Measurements from ENCODE around the gene CD58. TPM values are rescaled to one million over a fixed set of nuclear protein-coding genes. Genes with fewer than 3 reads are reported as not detected.

Gene CD58
- polyA plus RNA-seq, 1 of the 3 experiments (the other 2 are of a cell fraction) = 18.1 TPM

DNA sequence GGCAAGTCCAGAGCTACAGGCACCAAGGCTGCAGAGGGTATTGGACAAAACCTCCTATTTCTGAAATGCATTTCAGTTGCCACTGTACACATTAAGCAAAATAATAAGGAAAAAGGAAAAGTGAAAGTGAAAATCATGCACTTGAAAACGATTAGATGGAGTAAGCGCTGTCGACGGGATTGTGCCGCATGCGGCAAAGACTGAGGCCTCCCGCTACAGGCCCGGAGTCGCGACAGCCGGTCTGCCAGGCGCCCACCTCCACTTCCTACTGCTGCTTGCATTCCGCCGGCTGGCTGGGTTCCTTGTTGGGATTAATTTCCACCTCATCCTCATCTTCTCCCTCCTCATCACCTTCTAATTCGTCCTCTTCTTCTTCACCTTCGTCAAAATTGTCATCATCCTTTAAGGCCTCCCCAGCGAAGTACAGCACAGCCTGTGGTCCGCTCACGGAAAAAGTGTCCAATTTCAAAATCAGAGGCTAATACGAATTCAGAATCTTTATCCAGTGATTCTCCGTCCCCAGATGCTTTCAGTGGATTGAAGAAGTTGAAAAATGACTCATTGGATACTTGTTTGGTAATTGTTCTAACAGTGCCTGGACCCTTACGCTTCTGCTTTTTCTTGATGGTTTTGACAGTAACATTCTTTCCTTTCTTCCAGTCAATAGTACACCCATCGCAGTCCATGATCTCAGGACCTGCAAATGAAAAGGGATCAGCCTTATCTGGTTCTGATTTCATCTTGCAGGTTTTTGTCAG, 38.0 kb downstream of the CD58 start (continued):
- TF ChIP-seq, protein P1, sequence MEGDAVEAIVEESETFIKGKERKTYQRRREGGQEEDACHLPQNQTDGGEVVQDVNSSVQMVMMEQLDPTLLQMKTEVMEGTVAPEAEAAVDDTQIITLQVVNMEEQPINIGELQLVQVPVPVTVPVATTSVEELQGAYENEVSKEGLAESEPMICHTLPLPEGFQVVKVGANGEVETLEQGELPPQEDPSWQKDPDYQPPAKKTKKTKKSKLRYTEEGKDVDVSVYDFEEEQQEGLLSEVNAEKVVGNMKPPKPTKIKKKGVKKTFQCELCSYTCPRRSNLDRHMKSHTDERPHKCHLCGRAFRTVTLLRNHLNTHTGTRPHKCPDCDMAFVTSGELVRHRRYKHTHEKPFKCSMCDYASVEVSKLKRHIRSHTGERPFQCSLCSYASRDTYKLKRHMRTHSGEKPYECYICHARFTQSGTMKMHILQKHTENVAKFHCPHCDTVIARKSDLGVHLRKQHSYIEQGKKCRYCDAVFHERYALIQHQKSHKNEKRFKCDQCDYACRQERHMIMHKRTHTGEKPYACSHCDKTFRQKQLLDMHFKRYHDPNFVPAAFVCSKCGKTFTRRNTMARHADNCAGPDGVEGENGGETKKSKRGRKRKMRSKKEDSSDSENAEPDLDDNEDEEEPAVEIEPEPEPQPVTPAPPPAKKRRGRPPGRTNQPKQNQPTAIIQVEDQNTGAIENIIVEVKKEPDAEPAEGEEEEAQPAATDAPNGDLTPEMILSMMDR (IDR thresholded peaks at IDR 0.05) = no peak
- TF ChIP-seq MXI1 (IDR thresholded peaks at IDR 0.05; ENCODE audit: low read depth, low read length) (no peak), TEAD4 (IDR thresholded peaks at IDR 0.05; ENCODE audit: borderline replicate concordance, insufficient read depth) (no peak), FOSL2 (IDR thresholded peaks at IDR 0.05; ENCODE audit: borderline replicate concordance, low read depth) (no peak), JUND (IDR thresholded peaks at IDR 0.05) (no peak), MEF2A (IDR thresholded peaks at IDR 0.05; ENCODE audit: borderline replicate concordance, low read depth) (no peak), FOXJ3 (CRISPR knock-in tag; IDR thresholded peaks at IDR 0.05) (no peak)

DNA sequence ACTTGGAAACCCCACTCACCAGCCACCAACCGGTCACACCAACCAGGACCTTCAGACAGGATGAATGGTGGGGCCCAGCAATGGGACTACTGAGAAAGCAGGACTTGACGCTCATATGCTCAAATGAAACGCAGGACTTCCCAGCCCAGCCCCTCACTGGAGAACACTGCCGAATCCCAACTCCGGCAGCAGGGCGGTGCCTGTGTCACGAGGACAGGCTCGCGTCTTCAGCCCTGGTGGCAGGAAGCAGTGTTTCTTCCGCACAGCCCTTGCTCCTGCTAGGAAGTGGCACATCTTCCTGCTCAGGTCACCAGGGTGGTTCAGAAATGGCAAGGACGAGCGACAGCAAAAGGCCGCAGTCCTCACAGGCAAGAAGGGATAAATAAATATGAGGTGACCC, 38.9 kb downstream of the CD58 start:
- no peak overlapping the region for H3K27ac ChIP-seq (ENCODE audit: low read depth in 2 of 2, low read length in 1 of 2)
- H2AFZ ChIP-seq (ENCODE audit: low read depth) = no peak overlapping the region
- peaks cover 7 to 12% of the 10 kb centered on the region in 2 experiments for H3K36me3 ChIP-seq (replicated peaks in 1 of 2; ENCODE audit: control insufficient read depth in 1 of 2, insufficient read depth in 2 of 2, low read length in 1 of 2)
- no peaks in the 10 kb centered on the region for H3K4me1 ChIP-seq (ENCODE audit: control insufficient read depth in 1 of 2, insufficient read depth in 2 of 2, low read depth in 1 of 2, low read length in 1 of 2)
- H3K9ac ChIP-seq = no peak overlapping the region
- no peaks in the 10 kb centered on the region for H3K9me2 ChIP-seq
- no peaks in the 10 kb centered on the region for H4K20me1 ChIP-seq (ENCODE audit: insufficient read depth)
- H3K4me2 ChIP-seq = no peak overlapping the region
- H3K4me3 ChIP-seq (ENCODE audit: low read depth in 2 of 2, low read length in 1 of 2) = no peak overlapping the region
- 98% methylated on average over 5 of the region's 13 CpGs for WGBS (ENCODE audit: low lambda C conversion rate)
- H3K27me3 ChIP-seq (ENCODE audit: insufficient read depth) = no peaks in the 10 kb centered on the region
- TF ChIP-seq ELF1 (IDR thresholded peaks at IDR 0.05) (no peak), RCOR1 (IDR thresholded peaks at IDR 0.05; ENCODE audit: low read length) (no peak), SMC3 (IDR thresholded peaks at IDR 0.05; ENCODE audit: low read depth, low read length) (no peak), TEAD4 (IDR thresholded peaks at IDR 0.05; ENCODE audit: borderline replicate concordance, insufficient read depth) (no peak), TAF1 (IDR thresholded peaks at IDR 0.05; ENCODE audit: borderline replicate concordance, low read depth, low read length) (no peak)
- TF ChIP-seq, protein P1 (IDR thresholded peaks at IDR 0.05) = no peak
- TF ChIP-seq, protein P2, sequence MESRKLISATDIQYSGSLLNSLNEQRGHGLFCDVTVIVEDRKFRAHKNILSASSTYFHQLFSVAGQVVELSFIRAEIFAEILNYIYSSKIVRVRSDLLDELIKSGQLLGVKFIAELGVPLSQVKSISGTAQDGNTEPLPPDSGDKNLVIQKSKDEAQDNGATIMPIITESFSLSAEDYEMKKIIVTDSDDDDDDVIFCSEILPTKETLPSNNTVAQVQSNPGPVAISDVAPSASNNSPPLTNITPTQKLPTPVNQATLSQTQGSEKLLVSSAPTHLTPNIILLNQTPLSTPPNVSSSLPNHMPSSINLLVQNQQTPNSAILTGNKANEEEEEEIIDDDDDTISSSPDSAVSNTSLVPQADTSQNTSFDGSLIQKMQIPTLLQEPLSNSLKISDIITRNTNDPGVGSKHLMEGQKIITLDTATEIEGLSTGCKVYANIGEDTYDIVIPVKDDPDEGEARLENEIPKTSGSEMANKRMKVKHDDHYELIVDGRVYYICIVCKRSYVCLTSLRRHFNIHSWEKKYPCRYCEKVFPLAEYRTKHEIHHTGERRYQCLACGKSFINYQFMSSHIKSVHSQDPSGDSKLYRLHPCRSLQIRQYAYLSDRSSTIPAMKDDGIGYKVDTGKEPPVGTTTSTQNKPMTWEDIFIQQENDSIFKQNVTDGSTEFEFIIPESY (IDR thresholded peaks at IDR 0.05; ENCODE audit: borderline replicate concordance, low read depth) = no peak
- TF ChIP-seq, protein P3, sequence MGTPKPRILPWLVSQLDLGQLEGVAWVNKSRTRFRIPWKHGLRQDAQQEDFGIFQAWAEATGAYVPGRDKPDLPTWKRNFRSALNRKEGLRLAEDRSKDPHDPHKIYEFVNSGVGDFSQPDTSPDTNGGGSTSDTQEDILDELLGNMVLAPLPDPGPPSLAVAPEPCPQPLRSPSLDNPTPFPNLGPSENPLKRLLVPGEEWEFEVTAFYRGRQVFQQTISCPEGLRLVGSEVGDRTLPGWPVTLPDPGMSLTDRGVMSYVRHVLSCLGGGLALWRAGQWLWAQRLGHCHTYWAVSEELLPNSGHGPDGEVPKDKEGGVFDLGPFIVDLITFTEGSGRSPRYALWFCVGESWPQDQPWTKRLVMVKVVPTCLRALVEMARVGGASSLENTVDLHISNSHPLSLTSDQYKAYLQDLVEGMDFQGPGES (IDR thresholded peaks at IDR 0.05; ENCODE audit: low read depth, low read length) = no peak
- H3F3A ChIP-seq (replicated peaks; ENCODE audit: insufficient read depth) = peaks cover 7% of the 10 kb centered on the region
- H3K79me2 ChIP-seq (ENCODE audit: insufficient read depth) = no peaks in the 10 kb centered on the region
- CTCF ChIA-PET = no interaction called here
- POLR2A ChIA-PET = no interaction called here
- no peak for DNase-seq
- H3K9me3 ChIP-seq = no peaks in the 10 kb centered on the region
